Epithelial cell of proximal tubule (primary cell): ENCODE data around the gene CACNB4. TPM values are rescaled to one million over a fixed set of nuclear protein-coding genes. Genes with fewer than 3 reads are reported as not detected.

ENCODE experiments used
- DNase-seq: peaks from one replicate; pipeline ENCODE4 v3.0.0-alpha.2; 2011; ENCODE audit warnings: low read depth
- H3K4me3 ChIP-seq: 2 replicates; pipeline ENCODE4 v1.5.1; 2011; ENCODE audit warnings: low read depth, mild to moderate bottlenecking, low read length
- CTCF ChIP-seq: conservative IDR thresholded peaks from 2 replicates; pipeline ENCODE4 v1.5.1; 2012; ENCODE audit warnings: low read depth, mild to moderate bottlenecking, low read length
- total RNA-seq: library from RNA; depleted of rRNA; stranded (reverse); fragments of >200 nt; gene quantifications from 2 replicates; pipeline ENCODE4 v1.2.3, GENCODE V29; 2015

The CACNB4 gene
- total RNA-seq, 1 donor from 2014 or later = 0.52 TPM

- no peak overlapping the region for H3K4me3 ChIP-seq
- DNase-seq = no peak
- no peak for TF ChIP-seq CTCF
Measured at GRCh38 chr2:152064001-152064400, 34.8 kb downstream of the CACNB4 start.

GRCh38 chr2:152063325-152063924, 35.4 kb downstream of the CACNB4 start:
- DNase-seq = no peak
- no peak overlapping the region for H3K4me3 ChIP-seq
- no peak for TF ChIP-seq CTCF

GRCh38 chr2:152062125-152063091, 36.4 kb downstream of the CACNB4 start:
- no peak for DNase-seq
- no peak for TF ChIP-seq CTCF
- no peak overlapping the region for H3K4me3 ChIP-seq

- no peak overlapping the region for H3K4me3 ChIP-seq
- DNase-seq = no peak
- TF ChIP-seq CTCF = no peak
Measured at GRCh38 chr2:152061383-152061782, 37.5 kb downstream of the CACNB4 start.

GRCh38 chr2:152058655-152059054, 40.2 kb downstream of the CACNB4 start:
- no peak for TF ChIP-seq CTCF
- H3K4me3 ChIP-seq = no peak overlapping the region
- DNase-seq = no peak

GRCh38 chr2:152056418-152056817, 42.4 kb downstream of the CACNB4 start:
- DNase-seq = no peak
- TF ChIP-seq CTCF = no peak

More at GRCh38 chr2:152056418-152056817, 42.4 kb downstream of the CACNB4 start:
- no peak overlapping the region for H3K4me3 ChIP-seq
